HepG2 (cell line): ENCODE results near the gene S100A16. TPM values are rescaled to one million over a fixed set of nuclear protein-coding genes. Genes with fewer than 3 reads are reported as not detected.

Source experiments
- ATM ChIP-seq: fragments of 450-650 bp; IDR thresholded peaks from 2 replicates; pipeline ENCODE4 v1.7.1; 2017; ENCODE audit warnings: mild to moderate bottlenecking, borderline replicate concordance
- ELF3 ChIP-seq: IDR thresholded peaks from 2 replicates; pipeline ENCODE4 v1.6.1; 2016; ENCODE audit warnings: missing genetic modification reagents, missing compliant biosample characterization
- JUN ChIP-seq: sonication (generic); formaldehyde crosslinking; IDR thresholded peaks from 2 replicates; pipeline ENCODE4 v1.4.0; 2020; ENCODE audit warnings: mild to moderate bottlenecking, missing genetic modification reagents
- ONECUT2 ChIP-seq: sonication (generic); formaldehyde crosslinking; IDR thresholded peaks from 2 replicates; pipeline ENCODE4 v1.4.0; 2020; ENCODE audit warnings: missing genetic modification reagents
- PRDM10 ChIP-seq: sonication (generic); formaldehyde crosslinking; IDR thresholded peaks from 2 replicates; pipeline ENCODE4 v1.4.0; 2020; ENCODE audit warnings: low read depth, missing genetic modification reagents
- PRMT3 ChIP-seq: sonication (generic); formaldehyde crosslinking; IDR thresholded peaks from 2 replicates; pipeline ENCODE4 v1.8.1; 2022; ENCODE audit warnings: low read depth, mild to moderate bottlenecking, moderate library complexity, missing genetic modification reagents, borderline replicate concordance
- STAT5B ChIP-seq: sonication (generic); formaldehyde crosslinking; IDR thresholded peaks from 2 replicates; pipeline ENCODE4 v1.4.0; 2020; ENCODE audit warnings: missing genetic modification reagents
- TBX2 ChIP-seq: sonication (generic); formaldehyde crosslinking; IDR thresholded peaks from 2 replicates; pipeline ENCODE4 v1.5.0; 2020; ENCODE audit warnings: missing genetic modification reagents, mild to moderate bottlenecking, borderline replicate concordance
- ZNF138 ChIP-seq: sonication (generic); formaldehyde crosslinking; IDR thresholded peaks from 2 replicates; pipeline ENCODE4 v1.5.0; 2020; ENCODE audit warnings: mild to moderate bottlenecking, low read depth, missing genetic modification reagents
- ZNF33B ChIP-seq: sonication (generic); formaldehyde crosslinking; IDR thresholded peaks from 2 replicates; pipeline ENCODE4 v1.5.1; 2020; ENCODE audit warnings: mild to moderate bottlenecking, missing genetic modification reagents
- polyA plus RNA-seq, 8 experiments: library from polyadenylated mRNA; depleted of rRNA in 3 of 8; stranded (reverse) in 7 of 8; unstranded in 1 of 8; fragments of >200 nt; fragmentation: Illumina TruSeq in 4 of 8; extraction: Trizol in 4 of 8; gene quantifications; 2 replicates each; pipeline versions ENCODE4 v1.2.1 to v1.2.3, GENCODE V29; 2011 to 2016; ENCODE audit warnings: low read depth in 4 of 8, missing spikeins in 1 of 8, mixed read lengths in 1 of 8; ENCODE audit not compliant: insufficient read depth in 1 of 8
- total RNA-seq, 5 experiments: library from RNA; depleted of rRNA; stranded (reverse); fragments of >200 nt; fragmentation: Illumina TruSeq; extraction: Trizol; gene quantifications; 2 replicates each; pipeline ENCODE4 v1.2.3, GENCODE V29; 2016; ENCODE audit warnings: low read depth in 1 of 5
- TF ChIP-seq, protein P1 (sequence below): sonication (generic); formaldehyde crosslinking; IDR thresholded peaks from 2 replicates; pipeline ENCODE4 v1.8.0; 2022; ENCODE audit warnings: low read depth, missing genetic modification reagents
- TF ChIP-seq, protein P2 (sequence below): sonication (generic); formaldehyde crosslinking; IDR thresholded peaks from 2 replicates; pipeline ENCODE4 v1.8.0; 2022; ENCODE audit warnings: mild to moderate bottlenecking, missing genetic modification reagents
- TF ChIP-seq, protein P3 (sequence below): sonication (generic); formaldehyde crosslinking; IDR thresholded peaks from 2 replicates; pipeline ENCODE4 v1.5.0; 2020; ENCODE audit warnings: missing genetic modification reagents
- TF ChIP-seq, protein P4 (sequence below), 2 experiments: sonication (generic) in 1 of 2; formaldehyde crosslinking in 1 of 2; IDR thresholded peaks; 2 replicates each; pipeline versions ENCODE4 v1.6.1 to v1.9.0; 2014 to 2022; ENCODE audit warnings: antibody characterized with exemption in 1 of 2, borderline replicate concordance in 1 of 2, inconsistent platforms in 1 of 2, low read depth in 1 of 2, missing genetic modification reagents in 1 of 2

Gene S100A16
- total and polyA plus RNA-seq, 2 of the 13 experiments (the other 11 are each of a cell fraction or from before 2014, with no cell fraction given) = 46.0 to 195 TPM

- no peak for TF ChIP-seq PRDM10 (CRISPR knock-in tag)
- TF ChIP-seq JUN (CRISPR knock-in tag) = no peak
- TF ChIP-seq, protein P1, sequence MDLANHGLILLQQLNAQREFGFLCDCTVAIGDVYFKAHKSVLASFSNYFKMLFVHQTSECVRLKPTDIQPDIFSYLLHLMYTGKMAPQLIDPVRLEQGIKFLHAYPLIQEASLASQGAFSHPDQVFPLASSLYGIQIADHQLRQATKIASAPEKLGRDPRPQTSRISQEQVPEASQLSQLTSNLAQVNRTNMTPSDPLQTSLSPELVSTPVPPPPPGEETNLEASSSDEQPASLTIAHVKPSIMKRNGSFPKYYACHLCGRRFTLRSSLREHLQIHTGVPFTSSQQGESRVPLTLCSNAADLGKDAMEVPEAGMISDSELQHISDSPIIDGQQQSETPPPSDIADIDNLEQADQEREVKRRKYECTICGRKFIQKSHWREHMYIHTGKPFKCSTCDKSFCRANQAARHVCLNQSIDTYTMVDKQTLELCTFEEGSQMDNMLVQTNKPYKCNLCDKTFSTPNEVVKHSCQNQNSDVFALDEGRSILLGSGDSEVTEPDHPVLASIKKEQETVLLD = no peak
- no peak for TF ChIP-seq TBX2 (CRISPR knock-in tag)
- no peak for TF ChIP-seq ZNF138 (CRISPR knock-in tag)
- TF ChIP-seq ELF3 = no peak
- TF ChIP-seq, protein P2, sequence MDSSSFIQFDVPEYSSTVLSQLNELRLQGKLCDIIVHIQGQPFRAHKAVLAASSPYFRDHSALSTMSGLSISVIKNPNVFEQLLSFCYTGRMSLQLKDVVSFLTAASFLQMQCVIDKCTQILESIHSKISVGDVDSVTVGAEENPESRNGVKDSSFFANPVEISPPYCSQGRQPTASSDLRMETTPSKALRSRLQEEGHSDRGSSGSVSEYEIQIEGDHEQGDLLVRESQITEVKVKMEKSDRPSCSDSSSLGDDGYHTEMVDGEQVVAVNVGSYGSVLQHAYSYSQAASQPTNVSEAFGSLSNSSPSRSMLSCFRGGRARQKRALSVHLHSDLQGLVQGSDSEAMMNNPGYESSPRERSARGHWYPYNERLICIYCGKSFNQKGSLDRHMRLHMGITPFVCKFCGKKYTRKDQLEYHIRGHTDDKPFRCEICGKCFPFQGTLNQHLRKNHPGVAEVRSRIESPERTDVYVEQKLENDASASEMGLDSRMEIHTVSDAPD = no peak
- TF ChIP-seq PRMT3 (CRISPR knock-in tag) = no peak
- TF ChIP-seq ATM = no peak
- TF ChIP-seq STAT5B (CRISPR knock-in tag) = no peak
- no peak for TF ChIP-seq ONECUT2 (CRISPR knock-in tag)
- TF ChIP-seq ZNF33B = no peak
- TF ChIP-seq, protein P3, sequence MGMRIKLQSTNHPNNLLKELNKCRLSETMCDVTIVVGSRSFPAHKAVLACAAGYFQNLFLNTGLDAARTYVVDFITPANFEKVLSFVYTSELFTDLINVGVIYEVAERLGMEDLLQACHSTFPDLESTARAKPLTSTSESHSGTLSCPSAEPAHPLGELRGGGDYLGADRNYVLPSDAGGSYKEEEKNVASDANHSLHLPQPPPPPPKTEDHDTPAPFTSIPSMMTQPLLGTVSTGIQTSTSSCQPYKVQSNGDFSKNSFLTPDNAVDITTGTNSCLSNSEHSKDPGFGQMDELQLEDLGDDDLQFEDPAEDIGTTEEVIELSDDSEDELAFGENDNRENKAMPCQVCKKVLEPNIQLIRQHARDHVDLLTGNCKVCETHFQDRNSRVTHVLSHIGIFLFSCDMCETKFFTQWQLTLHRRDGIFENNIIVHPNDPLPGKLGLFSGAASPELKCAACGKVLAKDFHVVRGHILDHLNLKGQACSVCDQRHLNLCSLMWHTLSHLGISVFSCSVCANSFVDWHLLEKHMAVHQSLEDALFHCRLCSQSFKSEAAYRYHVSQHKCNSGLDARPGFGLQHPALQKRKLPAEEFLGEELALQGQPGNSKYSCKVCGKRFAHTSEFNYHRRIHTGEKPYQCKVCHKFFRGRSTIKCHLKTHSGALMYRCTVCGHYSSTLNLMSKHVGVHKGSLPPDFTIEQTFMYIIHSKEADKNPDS (CRISPR knock-in tag) = no peak
- TF ChIP-seq, protein P4, sequence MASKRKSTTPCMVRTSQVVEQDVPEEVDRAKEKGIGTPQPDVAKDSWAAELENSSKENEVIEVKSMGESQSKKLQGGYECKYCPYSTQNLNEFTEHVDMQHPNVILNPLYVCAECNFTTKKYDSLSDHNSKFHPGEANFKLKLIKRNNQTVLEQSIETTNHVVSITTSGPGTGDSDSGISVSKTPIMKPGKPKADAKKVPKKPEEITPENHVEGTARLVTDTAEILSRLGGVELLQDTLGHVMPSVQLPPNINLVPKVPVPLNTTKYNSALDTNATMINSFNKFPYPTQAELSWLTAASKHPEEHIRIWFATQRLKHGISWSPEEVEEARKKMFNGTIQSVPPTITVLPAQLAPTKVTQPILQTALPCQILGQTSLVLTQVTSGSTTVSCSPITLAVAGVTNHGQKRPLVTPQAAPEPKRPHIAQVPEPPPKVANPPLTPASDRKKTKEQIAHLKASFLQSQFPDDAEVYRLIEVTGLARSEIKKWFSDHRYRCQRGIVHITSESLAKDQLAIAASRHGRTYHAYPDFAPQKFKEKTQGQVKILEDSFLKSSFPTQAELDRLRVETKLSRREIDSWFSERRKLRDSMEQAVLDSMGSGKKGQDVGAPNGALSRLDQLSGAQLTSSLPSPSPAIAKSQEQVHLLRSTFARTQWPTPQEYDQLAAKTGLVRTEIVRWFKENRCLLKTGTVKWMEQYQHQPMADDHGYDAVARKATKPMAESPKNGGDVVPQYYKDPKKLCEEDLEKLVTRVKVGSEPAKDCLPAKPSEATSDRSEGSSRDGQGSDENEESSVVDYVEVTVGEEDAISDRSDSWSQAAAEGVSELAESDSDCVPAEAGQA (IDR thresholded peaks at IDR 0.05; ENCODE audit: low read depth) = no peak; the same call in 1 of the 2 replicates
- TF ChIP-seq, protein P4 (CRISPR knock-in tag; IDR thresholded peaks at IDR 0.05; ENCODE audit: borderline replicate concordance) = no peak
These were observed 4.8 kb downstream of the S100A16 start (continued) for GRCh38 chr1:153608089-153608682.
